ENCODE results near the gene NRXN3. TPM values are rescaled to one million over a fixed set of nuclear protein-coding genes. Genes with fewer than 3 reads are reported as not detected.

Gene NRXN3
- polyA plus RNA-seq, 1 of the 3 experiments (the other 2 are of a cell fraction): 1.6 TPM

DNA sequence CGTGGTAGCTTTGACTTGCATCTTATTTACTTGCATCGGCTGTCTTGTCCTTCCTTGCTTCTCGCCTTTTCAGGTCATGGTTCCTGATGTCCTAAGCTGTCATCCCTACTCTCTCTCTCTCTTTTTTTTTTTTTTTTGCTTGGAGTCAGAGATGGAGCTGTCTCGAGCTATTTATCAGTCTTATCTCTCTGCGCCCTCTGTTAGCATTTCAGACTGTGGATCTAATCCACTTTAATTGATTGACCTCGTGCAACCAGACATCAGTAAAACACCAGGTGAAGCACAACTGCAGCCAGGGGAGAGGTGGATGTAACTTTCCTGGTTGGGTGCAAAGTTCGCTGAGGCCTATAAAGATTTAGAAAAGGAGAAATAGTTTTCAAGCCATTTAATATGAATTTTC is 1486.3 kb downstream of the NRXN3 start:
- Histone ChIP-seq H3K9me3 (no peaks in the 10 kb centered on the region), H3F3A (replicated peaks; ENCODE audit: insufficient read depth) (no peaks in the 10 kb centered on the region), H3K27ac (ENCODE audit: low read depth in 2 of 2, low read length in 1 of 2) (no peak overlapping the region), H3K9me2 (no peaks in the 10 kb centered on the region), H4K20me1 (ENCODE audit: insufficient read depth) (no peaks in the 10 kb centered on the region), H3K9ac (no peak overlapping the region), H3K4me2 (no peak overlapping the region), H3K4me3 (ENCODE audit: low read depth in 2 of 2, low read length in 1 of 2) (no peak overlapping the region), H3K27me3 (ENCODE audit: insufficient read depth) (no peaks in the 10 kb centered on the region), H3K79me2 (ENCODE audit: insufficient read depth) (no peaks in the 10 kb centered on the region), H3K4me1 (ENCODE audit: control insufficient read depth in 1 of 2, insufficient read depth in 2 of 2, low read depth in 1 of 2, low read length in 1 of 2) (no peaks in the 10 kb centered on the region), H2AFZ (ENCODE audit: low read depth) (no peak overlapping the region), H3K36me3 (replicated peaks in 1 of 2; ENCODE audit: control insufficient read depth in 1 of 2, insufficient read depth in 2 of 2, low read length in 1 of 2) (no peaks in the 10 kb centered on the region)
- ChIA-PET CTCF (interaction anchor here (1.2 kb wide), 1 partner anchor 11 kb away, joined by 3 read pairs; no protein-coding TSS in a partner anchor), POLR2A (no interaction called here)
- WGBS (ENCODE audit: low lambda C conversion rate): 25% methylated on average over 7 of the region's 7 CpGs
- TF ChIP-seq, protein P1, sequence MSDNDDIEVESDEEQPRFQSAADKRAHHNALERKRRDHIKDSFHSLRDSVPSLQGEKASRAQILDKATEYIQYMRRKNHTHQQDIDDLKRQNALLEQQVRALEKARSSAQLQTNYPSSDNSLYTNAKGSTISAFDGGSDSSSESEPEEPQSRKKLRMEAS (IDR thresholded peaks at IDR 0.05; ENCODE audit: low read depth): no peak
- TF ChIP-seq ELF1 (IDR thresholded peaks at IDR 0.05) (no peak), NFIC (IDR thresholded peaks at IDR 0.05; ENCODE audit: borderline replicate concordance) (no peak)
- no peak for DNase-seq

GRCh38 chr14:79658221-79658620 is 1488.0 kb downstream of the NRXN3 start:
- Histone ChIP-seq H2AFZ (ENCODE audit: low read depth) (no peak overlapping the region), H3K79me2 (ENCODE audit: insufficient read depth) (no peaks in the 10 kb centered on the region), H3K9me2 (no peaks in the 10 kb centered on the region), H3K27ac (ENCODE audit: low read depth in 2 of 2, low read length in 1 of 2) (no peak overlapping the region), H3K27me3 (ENCODE audit: insufficient read depth) (no peaks in the 10 kb centered on the region), H3F3A (replicated peaks; ENCODE audit: insufficient read depth) (no peaks in the 10 kb centered on the region), H3K4me3 (ENCODE audit: low read depth in 2 of 2, low read length in 1 of 2) (no peak overlapping the region), H4K20me1 (ENCODE audit: insufficient read depth) (no peaks in the 10 kb centered on the region), H3K4me2 (no peak overlapping the region), H3K4me1 (ENCODE audit: control insufficient read depth in 1 of 2, insufficient read depth in 2 of 2, low read depth in 1 of 2, low read length in 1 of 2) (no peaks in the 10 kb centered on the region), H3K9me3 (no peaks in the 10 kb centered on the region), H3K36me3 (replicated peaks in 1 of 2; ENCODE audit: control insufficient read depth in 1 of 2, insufficient read depth in 2 of 2, low read length in 1 of 2) (no peaks in the 10 kb centered on the region), H3K9ac (no peak overlapping the region)
- ChIA-PET CTCF (interaction anchor here (1.3 kb wide), 1 partner anchor 21 kb away, joined by 4 read pairs; no protein-coding TSS in a partner anchor), POLR2A (no interaction called here)
- TF ChIP-seq REST (IDR thresholded peaks at IDR 0.05; ENCODE audit: low read depth, low read length) (no peak), EP300 (IDR thresholded peaks at IDR 0.05; ENCODE audit: borderline replicate concordance in 1 of 2, low read depth in 1 of 2, low read length in 1 of 2) (no peak), NRF1 (IDR thresholded peaks at IDR 0.05; ENCODE audit: low read depth, low read length) (no peak), MXI1 (IDR thresholded peaks at IDR 0.05; ENCODE audit: low read depth, low read length) (no peak), RFX5 (IDR thresholded peaks at IDR 0.05; ENCODE audit: low read length) (no peak), IRF3 (IDR thresholded peaks at IDR 0.05; ENCODE audit: low read depth, low read length) (no peak)
- TF ChIP-seq, protein P1 (IDR thresholded peaks at IDR 0.05; ENCODE audit: low read depth): no peak
- WGBS (ENCODE audit: low lambda C conversion rate): 62% methylated on average over 5 of the region's 5 CpGs
- DNase-seq: no peak

All from SK-N-SH (cell line).